Omental fat pad (tissue), 4 donors: ENCODE results near the gene CMTM4. TPM values are rescaled to one million over a fixed set of nuclear protein-coding genes. Genes with fewer than 3 reads are reported as not detected.
A peak's percentile ranks its signal among the peaks of the same experiment; 100 is the strongest.
"Not testable (repeated sequence)": the region's sequence is repeated elsewhere in the genome, so short reads cannot be mapped to it uniquely, and the experiment has no call there.

ENCODE experiments used
- ATAC-seq: fragments of 150-250 bp; one replicate; pipeline ENCODE4 v1.9.1; 2016; ENCODE audit warnings: mild to moderate bottlenecking, moderate library complexity; ENCODE audit not compliant: low FRiP score
- DNase-seq: peaks from one replicate; pipeline ENCODE4 v3.0.0-alpha.2; 2019; ENCODE audit warnings: low spot score
- total RNA-seq, 4 donors: library from RNA; depleted of rRNA; stranded (reverse); fragments of >200 nt; gene quantifications; one replicate each; pipeline ENCODE4 v1.1.0, GENCODE V29; 2016
- TF ChIP-seq, protein P1 (sequence below), 3 donors: fragments of 450-650 bp; IDR thresholded peaks; one replicate each; pipeline ENCODE4 v1.5.1; 2016 to 2017; ENCODE audit warnings: antibody characterized with exemption in 3 of 3, mild to moderate bottlenecking in 3 of 3, moderate library complexity in 2 of 3

The CMTM4 gene
- total RNA-seq, 4 donors from 2014 or later = 12.6 to 29.9 (median 23.8) TPM

DNA sequence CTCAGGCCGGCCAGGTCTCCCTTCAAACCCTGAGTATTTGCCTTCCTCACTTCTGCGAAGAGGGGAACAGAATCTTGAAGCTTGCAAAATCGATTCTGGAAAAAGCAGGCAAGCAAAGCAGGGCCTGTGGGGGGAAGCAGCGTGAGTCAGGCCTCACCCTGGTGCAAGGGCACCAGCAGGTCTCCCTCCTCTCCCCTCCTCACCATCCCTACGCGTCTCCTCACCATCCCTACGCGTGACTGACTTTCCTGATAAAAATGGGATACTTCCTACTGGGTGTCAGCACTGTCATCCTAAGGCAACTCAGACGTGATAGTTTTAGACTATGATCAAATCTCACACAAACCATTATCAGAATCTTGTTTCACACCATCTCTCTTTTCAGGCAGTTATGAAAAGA, 80.0 kb downstream of the CMTM4 start:
- peak; percentile 55 for ATAC-seq
- TF ChIP-seq, protein P1, sequence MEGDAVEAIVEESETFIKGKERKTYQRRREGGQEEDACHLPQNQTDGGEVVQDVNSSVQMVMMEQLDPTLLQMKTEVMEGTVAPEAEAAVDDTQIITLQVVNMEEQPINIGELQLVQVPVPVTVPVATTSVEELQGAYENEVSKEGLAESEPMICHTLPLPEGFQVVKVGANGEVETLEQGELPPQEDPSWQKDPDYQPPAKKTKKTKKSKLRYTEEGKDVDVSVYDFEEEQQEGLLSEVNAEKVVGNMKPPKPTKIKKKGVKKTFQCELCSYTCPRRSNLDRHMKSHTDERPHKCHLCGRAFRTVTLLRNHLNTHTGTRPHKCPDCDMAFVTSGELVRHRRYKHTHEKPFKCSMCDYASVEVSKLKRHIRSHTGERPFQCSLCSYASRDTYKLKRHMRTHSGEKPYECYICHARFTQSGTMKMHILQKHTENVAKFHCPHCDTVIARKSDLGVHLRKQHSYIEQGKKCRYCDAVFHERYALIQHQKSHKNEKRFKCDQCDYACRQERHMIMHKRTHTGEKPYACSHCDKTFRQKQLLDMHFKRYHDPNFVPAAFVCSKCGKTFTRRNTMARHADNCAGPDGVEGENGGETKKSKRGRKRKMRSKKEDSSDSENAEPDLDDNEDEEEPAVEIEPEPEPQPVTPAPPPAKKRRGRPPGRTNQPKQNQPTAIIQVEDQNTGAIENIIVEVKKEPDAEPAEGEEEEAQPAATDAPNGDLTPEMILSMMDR (IDR thresholded peaks at IDR 0.05) = no peak

DNA sequence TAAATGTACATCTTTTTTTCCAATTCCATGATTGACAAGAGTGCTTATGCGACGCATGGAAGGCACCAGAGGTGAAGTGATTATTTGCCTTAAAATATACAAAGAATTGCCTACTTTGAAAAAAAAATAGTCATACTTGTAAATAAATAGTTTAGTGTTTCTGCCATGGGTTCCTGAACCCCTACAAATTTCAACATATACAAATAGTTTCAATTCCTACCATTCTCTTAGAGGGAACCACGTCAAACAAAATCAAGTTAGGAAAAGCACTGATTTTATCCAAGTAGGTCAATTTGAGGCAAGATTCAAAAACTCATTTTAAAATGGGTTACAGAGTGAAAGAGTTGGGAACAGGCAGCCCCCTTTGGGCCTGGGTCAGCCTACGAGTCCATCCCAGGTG, 80.4 kb downstream of the CMTM4 start:
- TF ChIP-seq, protein P1 (IDR thresholded peaks at IDR 0.05) = no peak
- DNase-seq (no peak), ATAC-seq (no peak)

More for the DNA sequence above, 80.0 kb downstream of the CMTM4 start:
- DNase-seq = no peak

DNA sequence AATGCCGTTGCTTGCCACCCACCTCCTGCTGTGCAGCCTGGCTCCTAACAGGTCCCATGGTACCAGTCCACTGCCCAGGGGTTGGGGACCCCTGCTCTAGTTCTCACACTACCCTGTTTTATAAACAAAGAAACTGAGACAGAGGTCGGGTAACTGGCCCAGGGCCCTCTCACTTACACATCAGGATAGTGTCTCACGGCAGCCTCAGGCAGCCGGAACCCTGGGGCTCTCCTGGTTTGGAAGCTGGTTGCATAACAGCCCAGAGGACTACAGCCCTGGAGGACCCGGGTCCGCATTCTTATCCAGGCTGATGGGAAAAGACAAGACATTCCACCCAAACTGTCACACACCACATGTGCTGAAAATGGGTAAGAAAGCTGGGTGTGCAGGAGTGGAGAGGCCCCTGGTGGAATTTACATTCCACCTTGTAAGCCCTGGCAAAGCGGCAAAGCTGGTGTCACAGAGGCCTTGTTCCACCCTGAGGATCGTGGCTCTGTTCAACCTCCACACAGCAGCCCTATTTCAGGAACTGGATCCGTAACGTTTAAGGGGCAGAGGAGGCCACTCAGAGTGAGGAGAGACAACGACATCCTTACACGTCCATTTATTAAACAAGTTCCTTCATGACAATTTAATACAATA, 82.3 kb downstream of the CMTM4 start:
- DNase-seq (no peak), ATAC-seq (no peak)
- TF ChIP-seq, protein P1 (IDR thresholded peaks at IDR 0.05) = no peak

DNA sequence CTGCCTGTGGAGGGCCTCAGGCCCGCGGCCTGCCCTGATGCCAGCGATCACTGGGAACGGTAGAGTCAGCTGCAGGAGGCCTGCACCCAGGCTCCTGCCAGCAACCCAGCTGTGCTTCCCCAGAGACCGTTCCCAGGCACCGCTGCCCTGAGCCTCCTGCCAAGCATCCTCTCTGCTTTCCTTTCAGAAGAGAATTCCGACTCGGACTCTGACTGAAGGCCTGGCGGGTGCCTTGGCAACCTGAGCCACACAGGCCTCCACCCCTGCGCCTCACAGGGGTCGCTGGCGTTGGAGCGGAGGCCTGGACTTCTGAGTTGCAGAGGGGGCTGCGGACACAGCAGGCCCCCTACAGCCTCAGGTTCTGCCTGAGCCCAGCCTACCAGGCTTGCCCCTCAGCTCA, 84.1 kb downstream of the CMTM4 start:
- ATAC-seq = no peak
- no peak for DNase-seq
- TF ChIP-seq, protein P1 (IDR thresholded peaks at IDR 0.05) = no peak

DNA sequence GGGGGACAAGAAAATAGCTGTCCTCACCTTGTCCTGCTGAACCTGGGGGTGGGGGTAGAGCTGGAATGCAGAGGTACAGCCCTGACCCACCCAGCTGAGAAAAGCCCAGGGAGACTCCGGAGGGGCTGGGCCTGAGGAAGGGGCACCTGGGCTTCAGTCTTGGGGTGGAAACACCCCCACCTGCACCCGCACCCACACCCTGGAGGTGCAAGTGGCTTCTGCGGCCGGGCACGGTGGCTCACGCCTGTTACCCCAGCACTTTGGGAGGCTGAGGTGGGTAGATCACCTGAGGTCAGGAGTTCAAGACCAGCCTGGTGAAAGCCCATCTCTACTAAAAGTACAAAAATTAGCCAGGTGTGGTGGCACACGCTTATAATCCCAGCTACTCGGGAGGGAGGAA, 84.6 kb downstream of the CMTM4 start:
- not testable (repeated sequence) for ATAC-seq, DNase-seq

DNA sequence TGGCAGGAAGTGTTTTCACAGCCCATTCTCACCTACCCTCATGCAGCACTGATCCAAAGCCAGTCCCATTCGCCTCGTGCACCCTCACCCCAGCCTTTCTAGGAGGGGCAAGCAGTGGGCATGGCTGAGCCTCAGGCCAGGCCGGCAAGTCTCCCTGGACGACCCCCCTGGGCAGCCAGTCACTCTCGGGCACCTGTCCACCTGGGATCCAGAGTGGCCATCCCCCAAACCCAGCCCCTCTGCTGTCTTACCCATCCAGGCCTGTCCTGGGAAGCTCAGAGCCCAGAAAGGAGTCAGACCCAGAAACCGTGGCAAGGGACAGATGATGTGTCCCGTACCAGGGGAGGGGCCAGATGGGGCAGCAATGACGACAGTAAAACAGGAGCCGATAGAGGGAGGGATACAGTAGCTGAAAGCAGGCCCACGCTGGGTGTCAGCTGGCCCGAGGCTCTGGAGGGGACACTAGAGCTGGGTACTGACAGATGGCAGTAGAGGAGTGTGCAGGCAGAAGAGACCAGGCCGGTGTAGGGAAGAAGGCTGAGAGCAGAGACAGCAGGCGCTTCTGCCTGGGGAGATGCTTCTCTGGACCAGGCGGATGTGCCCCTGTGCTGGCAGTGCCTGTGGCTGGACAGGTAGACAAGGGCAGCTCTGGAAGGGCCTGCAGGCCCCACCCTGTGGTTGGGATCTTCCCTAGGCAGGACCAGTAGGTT, 86.3 kb downstream of the CMTM4 start:
- ATAC-seq (no peak), DNase-seq (no peak)
- TF ChIP-seq, protein P1 (IDR thresholded peaks at IDR 0.05) = no peak

DNA sequence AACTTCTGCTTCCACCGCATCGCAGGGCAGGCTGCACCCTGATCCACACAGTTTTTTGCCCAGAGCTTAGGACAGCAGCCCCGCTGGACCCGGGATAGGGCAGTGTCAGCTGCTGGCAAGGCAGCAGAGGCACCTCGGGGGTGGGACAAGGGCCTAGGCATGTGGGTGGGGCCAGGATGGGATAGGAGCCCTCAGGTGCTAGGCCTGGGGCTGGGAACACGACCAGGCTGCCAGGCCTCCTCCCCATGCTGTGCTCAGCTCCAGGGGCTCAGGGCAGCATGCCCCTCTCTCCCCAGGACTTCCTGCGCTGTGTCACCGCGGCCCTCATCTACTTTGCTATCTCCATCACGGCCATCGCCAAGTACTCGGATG, 87.4 kb downstream of the CMTM4 start:
- ATAC-seq (no peak), DNase-seq (no peak)
- TF ChIP-seq, protein P1 (IDR thresholded peaks at IDR 0.05) = no peak
